GM19023 (cell line): ENCODE results near the gene ATP1A2.
"Not testable (repeated sequence)": the region's sequence is repeated elsewhere in the genome, so short reads cannot be mapped to it uniquely, and the experiment has no call there.

Experiments
- ATAC-seq: cut with Tn5 transposase; IDR thresholded peaks from one replicate; pipeline ENCODE4 v1.9.1; 2021; ENCODE audit warnings: mild to moderate bottlenecking, moderate library complexity; ENCODE audit not compliant: unreplicated experiment

The ATP1A2 gene

GRCh38 chr1:160099716-160100375 is 15.7 kb upstream of the ATP1A2 start:
- ATAC-seq, result no peak

- ATAC-seq, result peak; percentile 32
These were observed 14.4 kb upstream of the ATP1A2 start for GRCh38 chr1:160101037-160101716.

GRCh38 chr1:160101717-160102522 is 13.6 kb upstream of the ATP1A2 start:
- no peak for ATAC-seq

GRCh38 chr1:160103658-160104408 is 11.7 kb upstream of the ATP1A2 start:
- no peak for ATAC-seq

- no peak for ATAC-seq
These were observed 11.1 kb upstream of the ATP1A2 start for GRCh38 chr1:160104486-160104885.

- ATAC-seq, result no peak
These were observed 10.4 kb upstream of the ATP1A2 start for GRCh38 chr1:160105155-160105554.

GRCh38 chr1:160107512-160107911 is 8.0 kb upstream of the ATP1A2 start:
- ATAC-seq, result no peak

- no peak for ATAC-seq
These were observed 6.5 kb upstream of the ATP1A2 start for GRCh38 chr1:160108888-160109662.

- ATAC-seq, result no peak
These were observed 5.9 kb upstream of the ATP1A2 start for GRCh38 chr1:160109686-160110085.

- not testable (repeated sequence) for ATAC-seq
These were observed 4.1 kb upstream of the ATP1A2 start for GRCh38 chr1:160111462-160111861.

GRCh38 chr1:160112357-160112756 is 3.2 kb upstream of the ATP1A2 start:
- ATAC-seq, result no peak

GRCh38 chr1:160113407-160113806 is 2.2 kb upstream of the ATP1A2 start:
- ATAC-seq, result no peak

- ATAC-seq, result no peak
These were observed 1.5 kb upstream of the ATP1A2 start for GRCh38 chr1:160114085-160114484.

- no peak for ATAC-seq
These were observed 956 bp downstream of the ATP1A2 start for GRCh38 chr1:160116283-160117147.

- no peak for ATAC-seq
These were observed 1.7 kb downstream of the ATP1A2 start for GRCh38 chr1:160117300-160117699.

GRCh38 chr1:160117709-160118183 is 2.2 kb downstream of the ATP1A2 start:
- no peak for ATAC-seq

- no peak for ATAC-seq
These were observed 3.4 kb downstream of the ATP1A2 start for GRCh38 chr1:160118928-160119327.

GRCh38 chr1:160120797-160121196 is 5.2 kb downstream of the ATP1A2 start:
- no peak for ATAC-seq

- no peak for ATAC-seq
These were observed 5.8 kb downstream of the ATP1A2 start for GRCh38 chr1:160121388-160121787.
